ENCODE results near the gene SRPK2. TPM values are rescaled to one million over a fixed set of nuclear protein-coding genes. Genes with fewer than 3 reads are reported as not detected.

Gene SRPK2
- total RNA-seq, 4 donors from 2014 or later: 21.5 to 35.1 (median 29.2) TPM

DNA sequence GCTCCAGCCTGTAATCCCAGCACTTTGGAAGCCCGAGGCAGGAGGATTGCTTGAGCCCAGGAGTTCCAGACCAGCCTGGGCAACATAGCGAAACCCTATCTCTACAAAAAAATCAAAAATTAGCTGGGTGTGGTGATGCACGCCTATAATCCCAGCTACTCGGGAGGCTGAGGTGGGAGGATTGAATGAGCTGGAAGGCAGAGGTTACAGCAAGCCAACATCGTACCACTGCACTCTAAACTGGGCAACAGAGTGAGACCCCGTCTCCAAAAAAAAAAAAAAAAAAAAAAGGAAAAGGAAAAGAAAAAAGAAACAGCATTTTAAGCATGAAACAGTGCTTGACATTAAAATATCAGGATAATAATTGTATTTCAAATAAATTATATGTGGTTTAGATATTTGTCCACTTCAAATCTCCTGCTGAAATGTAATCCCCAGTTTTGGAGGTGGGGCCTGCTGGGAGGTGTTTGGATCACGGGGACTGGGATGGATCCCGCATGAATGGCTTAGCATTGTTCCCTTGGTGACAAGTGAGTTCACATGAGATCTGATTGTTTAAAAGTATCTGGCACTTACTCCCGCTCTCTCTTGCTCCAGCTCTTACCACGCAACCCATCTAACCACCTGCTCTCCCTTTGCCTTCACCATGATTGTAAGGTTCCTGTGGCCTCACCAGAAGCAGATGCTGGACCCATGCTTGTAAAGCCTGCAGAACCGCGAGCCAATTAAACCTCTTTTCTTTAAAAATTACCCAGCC lies 103.4 kb downstream of the SRPK2 start:
- intact Hi-C loops (cut with DNase I): no loop called here
- H3K4me3 ChIP-seq: no peak overlapping the region
- no peaks in the 10 kb centered on the region for H3K4me1 ChIP-seq
- no peak for DNase-seq
- no peak overlapping the region for H3K27ac ChIP-seq
- H3K36me3 ChIP-seq: no peaks in the 10 kb centered on the region
- TF ChIP-seq CTCF (IDR thresholded peaks at IDR 0.05) (no peak), POLR2A (IDR thresholded peaks at IDR 0.05) (no peak)
- WGBS, 2 donors: 90 to 95% methylated on average over 11 of the region's 12 CpGs
- no peaks in the 10 kb centered on the region for H3K9me3 ChIP-seq
- no peaks in the 10 kb centered on the region for H3K27me3 ChIP-seq

- WGBS, 2 donors: 82 to 84% methylated on average over 6 of the region's 6 CpGs
- Histone ChIP-seq H3K27me3 (no peaks in the 10 kb centered on the region), H3K36me3 (no peaks in the 10 kb centered on the region), H3K4me3 (no peak overlapping the region), H3K9me3 (no peaks in the 10 kb centered on the region), H3K27ac (no peak overlapping the region), H3K4me1 (no peaks in the 10 kb centered on the region)
- DNase-seq: no peak
- no peak for TF ChIP-seq POLR2A (IDR thresholded peaks at IDR 0.05)
- no peak for TF ChIP-seq CTCF (IDR thresholded peaks at IDR 0.05)
- intact Hi-C loops (cut with DNase I): no loop called here
Observed at GRCh38 chr7:105284014-105284413, 104.7 kb downstream of the SRPK2 start.

- Histone ChIP-seq H3K27ac (no peak overlapping the region), H3K9me3 (no peaks in the 10 kb centered on the region), H3K4me3 (no peak overlapping the region), H3K27me3 (no peaks in the 10 kb centered on the region), H3K4me1 (peaks cover 0 to 5% (median 0%) of the 10 kb centered on the region in 3 donors), H3K36me3 (no peaks in the 10 kb centered on the region)
- intact Hi-C loops (cut with DNase I): no loop called here
- no peak for TF ChIP-seq CTCF (IDR thresholded peaks at IDR 0.05)
- TF ChIP-seq POLR2A (IDR thresholded peaks at IDR 0.05): no peak
- 68 to 80% methylated on average over 2 of the region's 2 CpGs for WGBS, 2 donors
- no peak for DNase-seq
Observed at GRCh38 chr7:105281966-105282365, 106.8 kb downstream of the SRPK2 start.

DNA sequence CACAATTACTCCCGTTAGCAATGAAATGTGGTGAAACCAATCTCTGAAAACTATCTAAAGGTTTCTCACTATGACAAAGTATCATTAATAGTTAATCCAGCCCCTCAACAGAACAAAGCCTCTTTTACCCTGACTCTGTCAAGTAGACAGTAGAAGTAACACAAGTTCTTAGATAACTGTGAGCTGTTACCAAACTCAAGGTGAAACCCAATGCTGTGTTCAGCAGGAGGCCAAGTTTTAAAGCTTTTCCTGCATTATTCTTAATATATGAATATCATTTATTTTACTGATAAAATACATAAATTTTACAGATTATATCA lies 109.1 kb downstream of the SRPK2 start:
- intact Hi-C loops (cut with DNase I): no loop called here
- TF ChIP-seq POLR2A (IDR thresholded peaks at IDR 0.05) (no peak), CTCF (IDR thresholded peaks at IDR 0.05) (no peak)
- no peaks in the 10 kb centered on the region for H3K36me3 ChIP-seq
- no peak overlapping the region for H3K27ac ChIP-seq
- DNase-seq: no peak
- no peaks in the 10 kb centered on the region for H3K27me3 ChIP-seq
- peaks cover 0 to 6% (median 0%) of the 10 kb centered on the region in 3 donors for H3K4me1 ChIP-seq
- H3K4me3 ChIP-seq: no peak overlapping the region
- WGBS, 2 donors: 66 to 78% methylated on average over 1 of the region's 1 CpG
- no peaks in the 10 kb centered on the region for H3K9me3 ChIP-seq

DNA sequence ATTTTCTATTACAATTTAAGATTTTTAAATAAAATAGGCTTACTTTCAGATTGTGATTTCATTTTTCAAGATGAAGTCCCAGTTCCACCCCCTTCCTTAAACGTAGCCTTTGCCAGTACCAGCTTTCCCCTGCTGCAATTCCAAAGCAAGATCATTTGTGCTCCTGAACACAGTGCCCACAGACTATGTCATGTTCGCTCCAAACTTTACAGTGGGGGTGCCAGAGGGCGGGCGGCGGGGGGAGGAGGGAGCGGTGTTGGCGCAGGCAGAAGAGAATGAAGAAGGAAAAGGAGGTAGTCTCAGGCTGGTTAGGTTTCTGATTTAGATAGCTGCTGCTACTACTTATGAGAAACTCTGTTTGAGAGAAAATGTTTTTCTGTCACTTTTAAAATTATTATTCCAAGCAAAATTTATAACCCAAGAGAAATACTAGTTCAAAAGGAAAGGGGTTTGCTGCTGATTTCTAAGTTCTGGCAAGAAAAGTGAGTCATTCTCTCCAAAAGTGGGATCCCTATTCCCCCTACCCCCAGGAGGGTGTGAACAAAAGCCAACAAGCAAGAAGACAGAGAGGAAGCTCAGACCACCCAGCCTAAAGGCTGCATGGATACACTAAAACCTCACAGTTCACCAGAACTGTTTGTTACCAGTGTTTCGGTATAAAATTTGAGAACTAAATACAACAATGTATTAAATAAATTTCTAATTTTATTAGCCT lies 109.6 kb downstream of the SRPK2 start:
- Histone ChIP-seq H3K4me3 (no peak overlapping the region), H3K27ac (no peak overlapping the region), H3K36me3 (no peaks in the 10 kb centered on the region), H3K4me1 (peaks cover 0 to 6% (median 0%) of the 10 kb centered on the region in 3 donors), H3K27me3 (no peaks in the 10 kb centered on the region), H3K9me3 (no peaks in the 10 kb centered on the region)
- no peak for TF ChIP-seq POLR2A (IDR thresholded peaks at IDR 0.05)
- no peak for TF ChIP-seq CTCF (IDR thresholded peaks at IDR 0.05)
- no peak for DNase-seq
- WGBS, 2 donors: 67 to 68% methylated on average over 8 of the region's 8 CpGs
- intact Hi-C loops (cut with DNase I): no loop called here
